Measurements from ENCODE around the gene SHISA6.

DNA sequence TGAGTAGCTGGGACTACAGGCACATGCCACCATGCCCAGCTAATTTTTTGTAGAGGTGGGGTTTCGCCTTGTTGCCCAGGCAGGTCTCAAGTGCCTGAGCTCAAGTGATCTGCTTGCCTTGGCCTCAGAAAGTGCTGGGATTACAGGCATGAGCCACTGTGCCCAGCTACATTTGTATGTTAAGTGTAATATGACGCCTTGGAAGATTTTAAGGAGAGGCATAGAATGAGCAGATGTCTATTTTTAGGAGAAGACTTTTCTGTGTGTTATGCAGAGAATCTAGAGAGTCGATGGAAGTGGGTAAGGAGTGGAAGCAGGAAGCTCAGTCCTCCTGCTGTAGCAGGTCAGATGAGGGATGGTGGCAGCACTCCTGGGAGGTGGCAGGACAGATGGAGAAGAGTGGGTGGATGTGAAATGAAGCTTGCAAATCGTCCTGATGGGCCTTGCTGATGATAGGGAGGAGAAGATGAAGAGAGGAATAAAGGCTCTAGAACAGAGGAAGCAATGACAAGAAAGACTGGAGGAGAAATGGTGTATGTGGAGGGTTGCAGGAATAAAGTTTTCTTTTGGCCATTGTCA, 125.3 kb downstream of the SHISA6 start:
- TF ChIP-seq, protein P1, sequence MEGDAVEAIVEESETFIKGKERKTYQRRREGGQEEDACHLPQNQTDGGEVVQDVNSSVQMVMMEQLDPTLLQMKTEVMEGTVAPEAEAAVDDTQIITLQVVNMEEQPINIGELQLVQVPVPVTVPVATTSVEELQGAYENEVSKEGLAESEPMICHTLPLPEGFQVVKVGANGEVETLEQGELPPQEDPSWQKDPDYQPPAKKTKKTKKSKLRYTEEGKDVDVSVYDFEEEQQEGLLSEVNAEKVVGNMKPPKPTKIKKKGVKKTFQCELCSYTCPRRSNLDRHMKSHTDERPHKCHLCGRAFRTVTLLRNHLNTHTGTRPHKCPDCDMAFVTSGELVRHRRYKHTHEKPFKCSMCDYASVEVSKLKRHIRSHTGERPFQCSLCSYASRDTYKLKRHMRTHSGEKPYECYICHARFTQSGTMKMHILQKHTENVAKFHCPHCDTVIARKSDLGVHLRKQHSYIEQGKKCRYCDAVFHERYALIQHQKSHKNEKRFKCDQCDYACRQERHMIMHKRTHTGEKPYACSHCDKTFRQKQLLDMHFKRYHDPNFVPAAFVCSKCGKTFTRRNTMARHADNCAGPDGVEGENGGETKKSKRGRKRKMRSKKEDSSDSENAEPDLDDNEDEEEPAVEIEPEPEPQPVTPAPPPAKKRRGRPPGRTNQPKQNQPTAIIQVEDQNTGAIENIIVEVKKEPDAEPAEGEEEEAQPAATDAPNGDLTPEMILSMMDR (conservative IDR thresholded peaks at IDR 0.05; ENCODE audit: low read length): no peak
- TF ChIP-seq EZH2phosphoT487 (IDR thresholded peaks at IDR 0.05; ENCODE audit: borderline replicate concordance, low read depth, low read length): no peak
